Fibroblast of skin of back (primary cell): Measurements from ENCODE around the gene SLCO1B1.

Source experiments
- DNase-seq: peaks from one replicate; pipeline ENCODE4 v3.0.0-alpha.2; 2013

SLCO1B1 gene

DNA sequence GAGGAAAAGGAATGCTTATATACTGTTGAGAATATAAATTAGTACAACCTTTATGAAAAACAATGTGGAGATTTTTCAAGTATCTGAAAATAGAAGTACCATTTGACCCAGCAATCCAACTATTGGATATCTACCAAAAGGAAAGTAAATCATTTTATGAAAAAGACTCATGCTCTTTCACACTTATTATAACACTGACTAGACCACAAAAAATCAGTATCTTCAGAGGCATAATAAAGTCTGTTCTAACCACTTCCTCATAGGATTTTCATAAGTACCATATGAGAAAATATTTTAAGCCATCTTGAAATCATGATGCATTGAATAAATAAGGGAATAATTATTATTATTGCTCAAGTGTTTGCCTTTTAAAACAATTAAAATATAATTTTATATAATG, 90.8 kb downstream of the SLCO1B1 start:
- DNase-seq: no peak

GRCh38 chr12:21223930-21224329, 92.9 kb downstream of the SLCO1B1 start:
- no peak for DNase-seq

- no peak for DNase-seq
Measured at GRCh38 chr12:21234395-21234794, 103.4 kb downstream of the SLCO1B1 start.

DNA sequence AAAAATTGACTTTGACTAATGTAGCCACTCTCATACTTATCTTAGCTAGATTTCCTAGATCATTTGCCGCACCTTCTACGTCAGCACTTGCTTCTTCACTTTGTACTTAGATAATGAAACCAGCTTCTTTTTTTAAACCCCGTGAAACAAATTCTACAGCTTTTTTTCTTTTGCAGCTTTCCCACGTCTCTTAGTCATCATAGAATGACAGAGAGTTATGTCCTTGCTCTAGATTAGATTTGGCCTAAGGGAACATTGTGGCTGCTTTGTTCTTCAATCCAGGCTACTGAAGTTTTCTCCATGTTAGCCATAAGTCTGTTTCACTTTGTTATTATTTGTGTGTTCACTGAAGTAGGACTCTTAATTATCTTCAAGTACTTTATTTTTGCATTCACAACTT, 108.9 kb downstream of the SLCO1B1 start:
- no peak for DNase-seq

DNA sequence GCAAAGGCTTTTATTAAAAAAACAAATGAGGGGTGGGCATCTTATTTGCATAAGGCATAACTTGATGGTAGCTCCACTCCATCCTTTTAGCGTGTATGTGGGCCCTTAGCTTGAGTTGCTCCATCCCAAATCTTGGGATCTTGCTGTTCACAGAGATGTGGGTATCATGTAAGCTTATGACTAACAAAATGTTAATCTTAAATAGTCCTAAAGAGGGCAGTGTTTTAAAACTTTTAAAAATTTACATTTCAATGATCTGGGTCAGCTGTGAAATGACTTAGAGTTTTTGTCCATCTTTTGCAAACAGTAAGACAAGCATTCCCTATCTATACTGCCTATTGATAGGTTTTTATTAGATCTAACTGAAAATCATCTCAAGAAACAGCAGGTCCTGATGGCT, 117.7 kb downstream of the SLCO1B1 start:
- DNase-seq: peak; percentile 22

- no peak for DNase-seq
Measured at GRCh38 chr12:21252070-21252469, 121.1 kb downstream of the SLCO1B1 start.

- no peak for DNase-seq
Measured at GRCh38 chr12:21257172-21257571, 126.2 kb downstream of the SLCO1B1 start.

GRCh38 chr12:21264232-21264631, 133.2 kb downstream of the SLCO1B1 start:
- no peak for DNase-seq

- no peak for DNase-seq
Measured at GRCh38 chr12:21265932-21266331, 134.9 kb downstream of the SLCO1B1 start.

DNA sequence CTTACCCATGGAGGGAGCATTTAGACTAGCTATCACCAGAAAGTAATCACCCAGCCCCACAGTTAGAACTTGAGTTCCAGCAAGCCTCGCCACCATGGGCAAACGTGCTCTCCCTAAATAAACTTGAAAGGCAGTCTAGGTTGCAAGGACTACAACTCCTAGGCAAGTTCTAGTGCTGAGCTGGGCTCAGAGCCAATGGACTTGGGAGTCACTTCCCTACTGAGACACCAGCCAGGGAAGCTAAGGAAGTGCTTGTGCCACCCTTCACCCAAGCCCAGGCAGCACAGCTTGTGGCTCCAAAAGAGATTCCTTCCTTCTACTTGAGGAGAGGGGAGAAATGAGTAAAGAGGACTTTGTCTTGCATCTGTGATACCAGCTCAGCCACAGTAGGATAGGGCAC, 145.8 kb downstream of the SLCO1B1 start:
- DNase-seq: no peak
